Fibroblast of skin of scalp (primary cell): ENCODE data around the gene SRL.
A peak's percentile ranks its signal among the peaks of the same experiment; 100 is the strongest.
"Not testable (repeated sequence)": the region's sequence is repeated elsewhere in the genome, so short reads cannot be mapped to it uniquely, and the experiment has no call there.

Experiments
- DNase-seq: peaks from one replicate; pipeline ENCODE4 v3.0.0-alpha.2; 2013

The SRL gene

DNA sequence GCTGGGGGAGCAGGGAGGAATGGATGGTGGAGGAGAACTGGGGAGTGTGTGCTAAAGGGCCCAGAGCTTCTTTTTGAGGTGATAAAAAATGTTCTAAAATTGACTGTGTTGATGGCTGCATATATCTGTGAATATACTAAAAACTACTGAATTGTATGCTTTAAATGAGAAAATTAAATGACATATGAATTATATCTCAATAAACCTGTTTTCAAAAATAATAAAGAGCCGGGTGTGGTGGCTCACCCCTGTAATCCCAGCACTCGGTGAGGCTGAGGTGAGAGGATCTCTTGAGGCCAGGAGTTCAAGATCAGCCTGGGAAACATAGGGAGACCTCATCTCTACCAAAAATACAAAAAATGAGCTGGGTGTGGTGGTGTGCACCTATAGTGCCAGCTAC lies 16.8 kb downstream of the SRL start:
- DNase-seq, result no peak

DNA sequence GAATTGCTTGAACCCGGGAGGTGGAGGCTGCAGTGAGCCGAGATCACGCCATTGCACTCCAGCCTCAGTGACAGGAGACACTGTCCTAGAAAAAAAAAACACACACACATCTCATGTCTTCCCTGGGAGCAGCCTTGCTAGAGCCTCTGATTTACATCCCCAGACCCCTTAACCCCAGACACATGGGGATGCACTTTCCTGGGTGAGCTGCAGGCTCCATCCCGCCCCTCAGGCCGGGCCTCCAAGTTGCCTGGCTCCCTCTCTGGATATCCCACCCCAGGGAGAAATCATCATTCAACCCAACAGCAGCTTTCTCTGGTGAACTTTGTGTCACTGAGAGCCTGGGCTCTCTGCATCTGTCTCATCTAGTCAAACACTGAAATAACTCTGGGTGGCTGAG lies 21.5 kb downstream of the SRL start:
- DNase-seq, result no peak

DNA sequence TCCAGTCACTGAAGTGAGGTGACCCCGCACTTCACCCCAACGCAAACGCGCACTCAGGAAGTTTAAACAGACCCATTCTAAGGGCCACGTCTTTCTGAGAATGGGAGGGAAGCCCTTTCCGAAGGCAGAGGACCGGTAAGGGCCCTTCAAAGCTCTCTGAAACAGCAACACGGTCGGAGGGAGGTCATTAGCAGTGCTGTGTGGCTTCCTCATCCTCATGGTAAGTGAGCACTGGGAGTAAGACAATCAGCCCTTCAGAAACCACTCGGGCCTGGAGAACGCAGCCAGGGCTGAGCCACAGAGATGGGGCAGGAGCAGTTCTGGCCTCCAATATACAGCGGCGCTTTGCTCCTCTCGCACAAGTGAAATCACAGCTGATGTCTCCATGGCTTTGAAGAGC lies 23.7 kb downstream of the SRL start:
- no peak for DNase-seq

DNA sequence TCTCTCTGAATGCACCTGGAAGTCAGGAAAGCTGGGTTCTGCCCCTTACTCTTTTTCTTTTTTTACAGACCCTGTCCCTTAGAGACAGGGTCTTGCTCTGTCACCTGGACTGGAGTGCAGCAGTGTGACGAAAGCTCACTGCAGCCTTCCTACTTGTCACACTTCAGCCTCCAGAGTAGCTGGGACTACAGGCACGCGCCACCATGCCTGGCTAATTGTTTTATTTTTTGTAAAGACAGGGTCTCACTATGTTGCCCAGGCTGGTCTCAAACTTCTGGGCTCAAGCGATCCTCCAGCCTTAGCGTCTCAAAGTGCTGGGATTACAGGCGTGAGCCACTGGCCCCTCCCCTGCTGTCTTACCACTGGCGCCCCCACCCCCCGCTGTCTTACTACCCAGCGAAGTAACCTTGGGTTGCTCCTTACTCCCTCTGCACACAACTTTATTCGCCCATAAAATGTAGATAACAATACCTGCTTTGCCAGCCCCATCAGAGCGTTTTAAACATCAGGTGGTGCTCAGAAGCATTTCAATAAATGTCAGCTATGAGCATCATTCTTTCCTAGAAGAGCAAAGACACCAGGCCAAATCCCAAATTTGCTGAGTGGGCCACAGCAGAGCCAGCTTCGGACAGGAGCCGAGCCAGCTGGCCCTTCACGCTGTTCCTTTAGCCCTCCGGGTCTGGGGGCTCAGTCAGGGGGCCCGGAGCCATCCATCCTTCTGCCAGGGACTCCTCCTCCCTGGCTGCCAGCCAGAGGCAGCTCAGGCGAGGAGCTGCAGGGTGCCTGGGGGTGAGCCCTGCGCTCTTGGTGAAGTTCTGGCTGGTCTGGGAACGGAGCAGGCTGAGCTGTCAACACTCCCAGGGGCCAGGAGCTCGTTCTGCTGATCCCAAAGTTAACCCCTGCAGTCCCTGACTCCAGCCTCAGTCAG lies 24.4 kb downstream of the SRL start:
- DNase-seq, result peak; percentile 79

DNA sequence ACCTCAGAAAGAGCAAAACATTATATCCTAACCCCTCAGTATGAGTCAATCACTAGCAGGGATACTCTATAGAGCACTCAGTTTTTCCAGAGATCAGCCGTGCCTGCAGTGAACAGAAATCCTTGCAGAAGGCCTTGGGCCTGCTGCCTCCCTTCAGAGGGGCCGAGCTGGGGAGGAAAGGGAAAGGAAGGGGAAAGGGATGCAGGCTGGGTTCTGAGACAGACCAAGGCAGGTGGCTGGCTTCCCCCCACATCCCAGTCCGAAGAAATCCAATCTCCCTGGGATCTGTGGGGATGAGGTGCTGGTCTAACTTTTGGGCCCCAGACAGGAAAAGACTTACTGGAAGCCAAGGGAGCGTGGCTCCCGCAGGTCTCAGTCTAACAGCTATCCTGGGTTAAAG lies 25.3 kb downstream of the SRL start:
- DNase-seq, result peak; percentile 14

DNA sequence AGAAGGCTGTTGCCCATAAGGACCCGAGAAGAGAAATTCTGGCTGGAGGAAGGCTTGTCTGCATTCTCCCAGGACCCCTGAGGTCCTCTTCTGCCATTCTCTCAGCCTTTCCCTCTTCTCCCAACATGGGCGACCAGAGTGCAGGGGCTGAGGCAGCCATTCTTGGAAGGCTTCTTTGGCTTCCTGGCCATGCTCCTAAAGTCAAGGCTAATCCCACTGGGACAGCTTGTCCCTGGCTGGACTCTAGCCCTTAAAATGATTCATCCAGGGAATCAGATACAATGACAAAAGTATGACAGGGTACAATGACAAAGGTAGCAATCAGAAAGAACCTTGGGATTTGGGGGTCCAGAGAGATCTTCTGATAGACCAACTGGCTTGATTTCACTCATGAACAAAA lies 26.8 kb downstream of the SRL start:
- no peak for DNase-seq

DNA sequence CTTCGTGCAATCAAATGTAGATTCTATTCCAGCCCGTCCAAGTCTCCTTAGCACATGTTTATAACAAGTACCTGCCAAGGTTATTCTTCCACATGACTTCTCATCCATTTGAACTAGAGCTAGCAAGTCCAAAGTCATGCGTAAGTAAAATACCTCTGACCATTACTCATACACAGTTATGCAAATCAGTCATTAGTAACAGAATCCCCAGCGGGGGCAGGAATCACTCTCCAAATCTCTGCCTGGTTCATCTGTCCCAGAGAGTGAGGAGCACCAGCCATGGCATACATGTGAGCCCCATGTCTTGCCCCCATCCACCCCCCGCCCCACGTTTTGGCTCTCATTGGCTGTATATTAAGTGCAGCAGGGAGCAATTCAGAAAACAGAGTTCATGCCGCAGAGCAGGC lies 27.7 kb downstream of the SRL start:
- peak; percentile 89 for DNase-seq

DNA sequence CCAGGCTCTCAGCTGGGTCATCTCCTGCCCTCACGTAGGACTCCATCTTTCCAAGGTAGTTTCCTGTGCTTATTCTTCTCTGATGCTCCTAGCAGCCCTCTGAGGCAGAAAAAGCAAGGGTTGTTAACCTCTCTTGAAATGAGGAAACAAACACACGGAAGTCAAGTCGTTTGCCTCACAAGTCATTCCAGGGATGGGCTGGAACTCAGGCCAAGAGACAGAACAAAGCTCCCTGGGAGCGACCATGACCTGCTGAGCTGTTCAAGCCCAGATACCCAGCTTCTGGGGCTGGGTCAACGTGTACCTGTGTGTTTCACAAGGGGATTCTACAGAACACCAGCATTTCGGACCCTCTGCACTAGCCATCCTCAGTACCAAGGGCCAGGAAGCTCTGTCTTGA lies 28.1 kb downstream of the SRL start:
- DNase-seq, result no peak

DNA sequence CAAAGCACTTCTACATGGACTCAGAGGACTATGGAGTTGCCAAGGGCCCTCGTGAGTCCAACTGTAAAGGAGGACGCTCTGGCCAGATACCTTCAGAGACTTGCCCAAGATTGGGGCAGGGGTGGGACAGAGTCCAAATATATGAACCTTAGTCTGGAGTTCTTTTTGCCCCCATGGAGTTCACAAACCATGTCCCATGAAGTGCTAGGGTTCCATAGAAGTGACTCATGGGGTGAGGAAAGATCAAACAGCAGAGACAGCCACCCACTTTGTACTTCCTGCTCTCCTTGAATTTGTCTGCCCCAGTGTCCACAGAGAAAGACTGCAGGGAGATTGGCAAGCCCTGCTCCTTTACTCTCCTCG lies 29.0 kb downstream of the SRL start:
- DNase-seq, result peak; percentile 69

DNA sequence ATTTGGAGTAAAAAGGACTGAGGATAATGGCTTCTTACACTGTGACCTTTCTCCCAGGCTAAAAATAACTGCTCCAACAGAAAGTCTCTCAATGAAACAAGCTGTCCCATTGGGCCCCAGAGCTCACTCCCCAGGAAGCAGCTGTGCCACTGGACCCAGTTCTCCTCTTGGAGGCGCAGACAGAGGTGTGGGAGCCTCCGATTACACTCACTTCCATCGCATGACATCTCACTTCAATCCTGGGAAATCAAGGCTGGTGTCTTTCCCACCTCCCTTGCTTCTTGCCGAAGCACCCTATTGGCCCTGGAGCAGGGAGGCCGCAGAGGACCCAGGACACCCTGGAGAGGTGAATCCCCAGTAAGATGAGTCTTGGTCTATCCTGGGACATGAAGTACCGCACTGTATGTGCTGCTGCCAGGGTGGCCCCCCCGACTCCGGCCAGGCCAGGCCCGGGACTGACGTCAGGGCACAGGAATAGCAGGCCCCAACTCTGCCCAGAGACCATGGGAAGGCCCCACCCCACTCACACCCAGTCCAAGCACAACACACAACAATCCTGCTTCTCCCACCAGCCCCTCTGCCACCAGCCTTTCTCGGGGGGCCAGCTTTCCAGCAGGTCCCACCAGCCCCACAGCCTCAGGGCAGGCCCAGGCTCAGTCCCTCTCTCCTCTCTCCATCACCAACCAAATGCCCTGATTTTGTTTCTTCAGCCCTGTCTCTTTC lies 29.5 kb downstream of the SRL start:
- no peak for DNase-seq

DNA sequence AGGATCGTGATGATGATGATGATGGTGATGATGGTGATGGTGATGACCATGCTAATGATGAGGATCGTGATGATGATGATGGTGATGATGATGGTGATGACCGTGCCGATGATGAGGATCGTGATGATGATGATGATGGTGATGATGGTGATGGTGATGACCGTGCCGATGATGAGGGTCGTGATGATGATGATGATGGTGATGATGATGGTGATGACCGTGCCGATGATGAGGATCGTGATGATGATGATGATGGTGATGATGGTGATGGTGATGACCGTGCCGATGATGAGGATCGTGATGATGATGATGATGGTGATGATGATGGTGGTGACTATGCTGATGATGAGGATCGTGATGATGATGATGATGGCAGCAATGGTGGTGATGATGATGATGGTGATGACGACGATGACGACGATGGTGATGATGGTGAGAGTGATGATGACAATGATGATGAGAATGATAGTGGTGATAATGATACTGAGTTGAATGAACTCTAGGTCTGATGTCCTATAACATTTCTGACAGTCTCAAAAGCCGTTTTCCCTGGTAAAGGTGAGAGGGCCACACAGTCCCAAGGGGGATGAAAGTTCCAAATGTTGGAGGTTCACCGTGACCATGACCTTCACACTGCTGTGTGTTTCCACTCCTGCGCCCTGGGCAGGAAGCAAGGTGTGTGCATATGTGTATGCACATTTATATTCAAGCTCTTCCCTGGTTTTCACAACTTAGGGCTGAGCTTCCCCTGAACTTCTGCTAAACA lies 30.3 kb downstream of the SRL start:
- not testable (repeated sequence) for DNase-seq

DNA sequence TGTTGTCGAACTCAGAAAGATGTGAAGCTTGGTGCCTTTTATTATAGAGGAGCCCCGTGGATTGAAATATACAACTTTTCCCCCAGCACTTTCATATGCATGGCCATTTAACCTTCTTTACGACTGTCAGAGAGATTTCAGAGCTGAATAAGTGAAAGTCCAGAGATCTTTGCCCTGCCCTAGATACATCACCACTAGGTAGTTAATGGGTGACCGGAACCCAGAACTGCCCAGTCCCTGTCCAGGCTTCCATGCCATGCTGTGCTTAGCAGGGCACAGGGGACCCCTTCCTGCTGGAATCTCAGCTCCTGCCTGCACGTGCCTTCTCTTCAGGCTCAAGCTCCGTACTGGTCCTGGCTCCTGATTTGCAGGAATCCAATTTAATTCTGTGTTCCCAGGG lies 32.2 kb downstream of the SRL start:
- DNase-seq, result no peak

DNA sequence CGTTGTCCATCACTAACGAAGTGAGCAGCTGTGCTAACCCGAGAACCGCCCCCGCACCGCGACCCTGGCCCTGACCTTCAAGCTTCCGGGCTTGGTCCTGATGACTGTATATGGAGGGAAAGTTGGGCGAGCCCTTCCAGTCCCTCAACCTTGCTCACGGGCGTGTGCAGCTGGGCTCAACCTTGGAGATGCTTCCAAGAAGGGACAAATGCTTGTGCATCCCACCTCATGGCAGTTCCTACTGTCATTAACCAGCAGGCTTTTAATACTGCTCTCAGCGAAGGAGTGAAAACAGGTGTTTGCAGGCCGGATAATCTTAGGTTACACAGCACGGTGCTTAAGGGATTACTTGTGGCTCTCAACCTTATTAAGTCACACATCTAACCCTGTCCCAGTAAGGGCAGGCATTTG lies 33.5 kb downstream of the SRL start:
- no peak for DNase-seq

DNA sequence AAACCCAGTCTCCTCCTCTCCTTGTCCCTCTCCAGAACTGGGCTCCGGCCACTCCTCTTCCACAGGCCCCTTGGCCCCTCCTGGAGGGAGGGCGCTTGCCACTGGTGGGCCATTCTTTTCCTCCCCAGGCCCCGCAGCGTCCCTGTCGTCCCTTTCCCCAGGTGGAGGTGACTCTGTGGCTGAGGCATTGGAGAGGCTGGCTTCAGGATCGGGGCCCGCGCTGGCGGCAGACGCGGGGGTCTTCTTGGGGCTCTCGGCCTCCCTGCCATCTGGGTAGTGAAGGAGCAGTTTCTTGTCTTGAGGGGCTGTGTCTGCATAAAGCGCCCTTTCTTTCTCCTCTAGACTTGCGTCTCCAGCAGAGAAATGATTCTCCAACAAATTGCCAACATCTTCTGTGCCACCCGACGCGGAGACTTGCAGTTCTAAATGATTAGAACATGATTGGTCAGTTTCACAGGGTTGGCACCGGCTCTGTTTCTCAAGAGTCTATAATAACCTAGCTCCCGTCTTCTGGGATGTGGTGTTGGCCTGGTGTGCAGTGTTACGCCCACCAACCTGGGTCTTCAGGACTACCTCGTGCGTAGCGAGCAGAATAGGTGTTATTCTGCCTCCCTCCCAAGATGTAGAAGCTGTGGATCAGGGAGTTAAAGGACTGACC lies 34.1 kb downstream of the SRL start:
- no peak for DNase-seq

DNA sequence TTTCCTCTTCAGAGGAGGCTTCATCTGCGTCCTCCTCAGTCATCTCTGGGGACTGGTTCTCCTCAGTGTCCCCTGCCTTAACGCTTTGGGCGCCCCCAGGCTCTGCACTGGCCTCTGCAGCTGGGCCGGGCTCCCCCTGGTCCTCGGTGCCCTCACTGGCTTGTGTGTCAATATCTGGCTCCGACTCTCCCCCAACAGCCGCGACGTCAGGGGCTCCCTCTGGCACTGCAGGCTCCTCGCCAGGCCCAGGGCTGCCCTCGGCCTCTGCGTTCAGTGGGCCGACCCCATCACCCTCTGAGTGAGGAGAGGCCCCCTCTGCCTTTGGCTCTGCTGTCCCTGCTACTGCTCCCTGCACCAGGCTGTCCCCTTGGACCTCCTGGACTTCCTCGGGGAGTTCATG lies 34.7 kb downstream of the SRL start:
- no peak for DNase-seq

DNA sequence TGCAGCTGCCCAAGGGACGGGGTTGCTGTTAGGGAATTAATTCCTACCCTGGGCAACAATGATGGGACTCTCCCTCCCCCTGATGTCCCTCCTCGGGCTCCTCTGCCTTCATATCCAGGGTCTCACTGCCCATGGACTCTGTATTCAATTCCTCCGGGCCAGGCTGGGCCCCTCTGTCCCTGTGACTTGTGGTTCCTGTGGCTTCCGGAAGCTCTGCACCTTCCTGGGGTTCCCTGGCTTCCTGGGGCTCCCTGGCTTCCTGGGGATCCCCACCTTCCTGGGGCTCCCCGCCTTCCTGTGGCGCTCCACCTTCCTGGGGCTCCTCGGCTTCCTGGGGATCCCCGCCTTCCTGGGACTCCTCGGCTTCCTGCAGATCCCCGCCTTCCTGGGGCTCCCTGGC lies 35.2 kb downstream of the SRL start:
- no peak for DNase-seq

DNA sequence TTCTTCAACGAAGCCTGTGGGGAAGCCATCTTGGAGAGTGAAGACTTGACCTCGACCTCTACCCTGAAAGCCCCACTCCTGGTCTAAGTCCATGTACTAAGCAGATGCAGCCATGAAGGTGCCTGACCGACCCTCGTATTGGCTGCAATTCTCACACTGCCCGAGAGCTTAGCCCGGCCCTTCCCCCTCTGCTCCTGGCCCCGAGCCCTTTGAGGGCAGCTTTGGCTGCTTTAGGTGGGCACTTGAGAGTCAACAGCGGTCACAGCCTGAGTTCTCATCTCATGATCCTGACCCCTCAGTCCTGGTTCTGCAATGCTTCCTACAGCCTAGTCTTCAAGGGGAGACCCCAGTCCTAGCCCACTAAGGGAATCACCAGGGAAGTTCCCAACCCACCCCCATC lies 35.9 kb downstream of the SRL start:
- no peak for DNase-seq

DNA sequence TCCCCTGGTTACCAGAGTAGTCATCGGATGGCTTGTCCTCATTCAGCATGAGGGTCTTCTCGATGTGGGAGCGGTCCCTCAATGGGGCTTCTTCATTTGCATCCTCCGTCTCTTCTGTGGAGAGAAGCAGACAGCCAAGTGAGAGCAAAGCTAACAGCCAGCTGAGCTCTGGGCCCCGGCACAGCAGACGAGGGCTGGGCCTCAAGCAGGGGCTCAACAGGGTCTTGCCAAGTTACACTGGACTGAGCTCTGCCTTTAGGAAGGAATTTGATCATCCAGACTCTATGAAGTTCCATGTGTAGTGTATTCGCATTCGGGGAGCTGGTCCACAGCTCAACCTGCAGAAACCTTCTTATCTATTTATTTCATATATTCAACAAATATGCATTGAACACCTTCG lies 37.4 kb downstream of the SRL start:
- DNase-seq, result no peak

DNA sequence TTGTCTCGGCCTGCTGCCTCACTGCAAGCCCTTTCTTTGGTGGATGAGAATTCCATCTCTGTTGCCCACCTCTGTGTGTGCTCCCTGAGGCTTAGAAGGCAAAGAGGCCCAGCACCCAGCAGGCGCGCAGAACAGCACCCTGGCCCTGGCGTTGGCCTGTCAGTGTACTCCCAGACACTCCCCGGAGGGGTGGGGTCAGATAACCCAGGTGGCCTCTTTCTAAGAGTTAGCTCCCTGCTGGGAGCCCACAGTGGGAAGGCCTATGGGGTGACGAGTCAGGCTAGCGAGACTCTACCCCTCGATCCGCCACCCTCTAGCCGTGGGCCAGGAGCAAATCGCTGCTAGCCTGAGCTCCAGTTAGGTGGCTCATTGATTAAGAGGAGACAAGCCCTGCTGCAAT lies 38.1 kb downstream of the SRL start:
- no peak for DNase-seq

DNA sequence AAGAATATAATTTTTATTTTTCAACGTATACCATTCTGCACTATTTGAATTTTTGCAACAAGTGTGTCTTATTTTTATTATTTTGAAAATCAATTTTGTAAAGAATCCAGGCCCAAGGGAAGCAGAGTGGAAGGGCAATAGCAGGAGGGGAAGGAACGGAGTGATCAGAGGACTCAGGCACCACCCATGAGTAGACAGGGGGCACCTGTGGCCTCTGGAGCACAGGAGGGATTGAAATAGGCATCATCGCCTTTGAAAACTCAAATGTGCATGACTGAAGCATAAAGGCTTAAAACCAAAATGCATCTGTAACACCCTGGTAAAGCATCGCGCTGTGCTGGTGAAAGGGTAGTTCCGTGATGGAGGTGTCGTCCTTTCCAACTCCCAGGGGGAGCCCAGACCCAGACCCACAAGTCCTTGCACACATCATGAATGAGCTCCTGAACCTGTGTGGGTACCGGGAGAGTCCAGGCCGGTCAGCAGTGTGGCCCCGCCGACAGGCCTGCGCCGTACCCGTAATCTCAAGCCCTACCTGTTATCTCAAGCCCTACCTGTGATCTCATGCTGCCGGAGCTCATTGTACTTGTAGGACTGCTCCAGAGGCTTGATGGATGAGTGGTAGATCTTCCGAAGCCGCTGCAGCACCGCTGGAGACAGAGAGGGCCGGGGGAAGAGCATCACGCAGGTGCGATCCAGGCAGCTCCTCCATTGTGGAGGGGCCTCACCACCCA lies 39.1 kb downstream of the SRL start:
- no peak for DNase-seq

DNA sequence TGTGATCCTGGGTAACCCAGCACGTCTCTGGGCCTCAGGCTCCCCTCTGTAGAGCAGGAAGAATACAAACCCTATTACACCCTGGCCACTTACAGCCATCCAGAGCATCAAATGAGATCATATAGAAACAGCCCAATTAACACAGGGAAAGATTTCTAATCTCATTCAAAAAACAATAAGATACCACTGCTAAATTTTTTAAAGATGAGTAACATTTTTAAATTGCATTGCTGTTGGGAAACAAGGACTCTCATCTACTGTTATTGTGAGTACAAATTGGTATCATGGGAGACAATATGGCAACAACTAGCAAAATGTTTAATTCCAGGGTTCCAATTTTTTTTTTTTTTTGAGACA lies 41.1 kb downstream of the SRL start:
- peak; percentile 52 for DNase-seq
